Kidney (tissue), 14 donors: Measurements from ENCODE around the gene ITLN1. TPM values are rescaled to one million over a fixed set of nuclear protein-coding genes. Genes with fewer than 3 reads are reported as not detected.

Source experiments
- DNase-seq, 5 donors: peaks; one replicate each; pipeline ENCODE4 v3.0.0-alpha.2; 2013 to 2020
- FAIRE-seq: peaks from 2 replicates; lab custom pipeline; 2012; peaks lifted over from hg19 to GRCh38; lab: Jason Lieb, UNC
- H3K27ac ChIP-seq, 2 donors: one replicate each; pipeline ENCODE4 v1.7.0; 2013; ENCODE audit warnings: low read depth in 2 of 2, low read length in 2 of 2, inconsistent platforms in 1 of 2
- H3K27me3 ChIP-seq: one replicate; pipeline ENCODE4 v1.7.1; 2013; ENCODE audit warnings: low read length, inconsistent platforms; ENCODE audit not compliant: control insufficient read depth, insufficient read depth
- H3K36me3 ChIP-seq, 3 donors: one replicate each; pipeline versions ENCODE4 v1.7.0 to v1.7.1; 2013; ENCODE audit warnings: low read length in 3 of 3, control low read depth in 1 of 3, inconsistent platforms in 1 of 3; ENCODE audit not compliant: insufficient read depth in 3 of 3, control insufficient read depth in 2 of 3
- H3K4me1 ChIP-seq, 3 donors: one replicate each; pipeline versions ENCODE4 v1.7.0 to v1.7.1; 2013; ENCODE audit warnings: low read length in 3 of 3, inconsistent platforms in 1 of 3, low read depth in 1 of 3; ENCODE audit not compliant: control insufficient read depth in 2 of 3, insufficient read depth in 2 of 3
- H3K4me3 ChIP-seq, 3 donors: one replicate each; pipeline versions ENCODE4 v1.7.0 to v1.8.1; 2013; ENCODE audit warnings: low read length in 3 of 3, control low read depth in 1 of 3, inconsistent platforms in 1 of 3
- H3K9ac ChIP-seq, 3 donors: one replicate each; pipeline versions ENCODE4 v1.7.0 to v1.7.1; 2013; ENCODE audit warnings: low read length in 3 of 3, control low read depth in 1 of 3, inconsistent platforms in 1 of 3
- H3K9me3 ChIP-seq, 3 donors: one replicate each; pipeline versions ENCODE4 v1.7.0 to v1.7.1; 2013; ENCODE audit warnings: low read length in 3 of 3, control low read depth in 1 of 3, inconsistent platforms in 1 of 3; ENCODE audit not compliant: control insufficient read depth in 2 of 3, insufficient read depth in 1 of 3
- CTCF ChIP-seq: IDR thresholded peaks from 3 replicates; pipeline ENCODE4 v1.5.1; 2012; ENCODE audit warnings: mild to moderate bottlenecking, moderate library complexity, borderline replicate concordance; ENCODE audit not compliant: insufficient read depth; ENCODE audit errors: extremely low read depth
- intact Hi-C: fragments of 100-400 bp; cut with DNase I; formaldehyde crosslinking; loops from one replicate; pipeline ENCODE4 v1.11.1; 2022
- polyA plus RNA-seq: library from polyadenylated mRNA; stranded (reverse); fragments of 350-450 nt; fragmentation: Illumina TruSeq; extraction: RNeasy Lipid Tissue Mini Kit (QIAGEN cat#74804); gene quantifications from one replicate; pipeline ENCODE4 v1.2.3, GENCODE V29; 2014; ENCODE audit warnings: low read depth, low replicate concordance; ENCODE audit not compliant: insufficient read depth
- total RNA-seq: library from RNA; stranded (reverse); fragmentation: NEBNext Ultra II Directional; extraction: Animal tissue kit (Norgen Biotek cat#: 25700); gene quantifications from one replicate; pipeline ENCODE4 v1.2.1, GENCODE V29; 2021
- donor health status: control.
- donor health status: control.
- donor health status: control.
- donor health status: control.
- donor health status: control.
- donor health status: DM: yes; HTN: yes; CAD: no.
- donor health status: Normal renal cell carcinoma (clear cell type).

ITLN1 gene
- total and polyA plus RNA-seq, 2 donors from 2014 or later = 15.4 TPM; not detected in 1

DNA sequence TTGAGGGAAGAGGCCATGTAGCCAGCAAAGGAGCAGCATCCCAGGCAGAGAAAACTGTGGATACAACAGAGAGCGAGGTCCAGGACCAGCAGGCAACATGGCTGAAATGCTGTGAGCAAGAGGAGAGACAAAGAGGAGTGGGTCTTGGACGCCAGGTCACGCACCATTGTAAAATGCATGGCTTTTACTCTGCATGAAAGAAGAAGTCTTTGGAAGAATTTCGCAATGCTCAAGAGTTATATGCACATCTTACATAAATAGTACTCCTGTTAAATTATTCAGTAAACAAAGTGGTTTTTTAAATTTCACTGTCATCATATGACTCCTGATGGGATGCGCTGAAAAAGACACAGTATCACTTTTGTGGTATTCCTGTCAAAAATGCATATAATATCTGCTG, 25.8 kb downstream of the ITLN1 start:
- Histone ChIP-seq H3K27ac (no peak overlapping the region), H3K4me3 (no peak overlapping the region), H3K4me1 (no peaks in the 10 kb centered on the region), H3K9me3 (no peaks in the 10 kb centered on the region), H3K9ac (no peak overlapping the region), H3K27me3 (no peaks in the 10 kb centered on the region), H3K36me3 (no peaks in the 10 kb centered on the region)
- intact Hi-C loops = no loop called here
- no peak for FAIRE-seq
- TF ChIP-seq CTCF = no peak
- no peak for DNase-seq

DNA sequence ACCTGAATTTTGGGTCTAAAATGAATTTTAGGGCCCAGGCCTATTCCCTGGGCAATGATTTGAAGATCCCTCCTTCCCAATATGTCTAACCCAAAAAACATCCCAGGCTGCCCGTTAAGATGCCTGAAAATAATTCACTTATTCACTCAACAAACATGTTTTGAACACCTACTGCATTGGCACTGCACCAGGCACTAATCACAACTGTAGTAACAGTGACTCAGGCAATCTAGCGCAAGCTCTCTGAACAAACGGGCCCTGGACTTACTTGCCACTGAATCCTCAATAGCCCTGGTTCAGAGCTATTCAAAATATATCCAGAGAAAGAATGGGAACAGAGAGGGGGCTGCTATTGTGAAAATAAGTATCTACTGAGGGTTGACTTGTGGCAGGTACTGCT, 26.5 kb downstream of the ITLN1 start:
- FAIRE-seq = no peak
- no peak for TF ChIP-seq CTCF
- no peaks in the 10 kb centered on the region for H3K4me1 ChIP-seq
- no peak overlapping the region for H3K4me3 ChIP-seq
- no peaks in the 10 kb centered on the region for H3K36me3 ChIP-seq
- intact Hi-C loops = no loop called here
- no peak overlapping the region for H3K9ac ChIP-seq
- no peaks in the 10 kb centered on the region for H3K27me3 ChIP-seq
- DNase-seq = no peak
- no peaks in the 10 kb centered on the region for H3K9me3 ChIP-seq
- no peak overlapping the region for H3K27ac ChIP-seq

GRCh38 chr1:160858097-160858496, 26.9 kb downstream of the ITLN1 start:
- H3K4me1 ChIP-seq = no peaks in the 10 kb centered on the region
- no peak overlapping the region for H3K27ac ChIP-seq
- no peaks in the 10 kb centered on the region for H3K36me3 ChIP-seq
- no peak overlapping the region for H3K4me3 ChIP-seq
- intact Hi-C loops = no loop called here
- FAIRE-seq (no peak), DNase-seq (no peak)
- H3K9ac ChIP-seq = no peak overlapping the region
- no peak for TF ChIP-seq CTCF
- no peaks in the 10 kb centered on the region for H3K9me3 ChIP-seq
- H3K27me3 ChIP-seq = no peaks in the 10 kb centered on the region
